ENCODE results near the gene SIL1.

The SIL1 gene

GRCh38 chr5:138975098-138975847, 222.9 kb downstream of the SIL1 start:
- no peak for TF ChIP-seq CTCF (IDR thresholded peaks at IDR 0.05; ENCODE audit: low read depth, low read length, missing control alignments)
- DNase-seq (ENCODE audit: low read depth) = peak; percentile 59
- no peak overlapping the region for H3K4me3 ChIP-seq (ENCODE audit: low read depth, low read length)
- in situ Hi-C loops (cut with HindIII; ENCODE audit: low sequenced_read_pairs) = no loop called here

GRCh38 chr5:138974227-138975063, 223.7 kb downstream of the SIL1 start:
- no peak for TF ChIP-seq CTCF (IDR thresholded peaks at IDR 0.05; ENCODE audit: low read depth, low read length, missing control alignments)
- in situ Hi-C loops (cut with HindIII; ENCODE audit: low sequenced_read_pairs) = no loop called here
- H3K4me3 ChIP-seq (ENCODE audit: low read depth, low read length) = no peak overlapping the region
- DNase-seq (ENCODE audit: low read depth) = peak; percentile 15

GRCh38 chr5:138972836-138973235, 225.3 kb downstream of the SIL1 start:
- in situ Hi-C loops (cut with HindIII; ENCODE audit: low sequenced_read_pairs) = no loop called here
- no peak for TF ChIP-seq CTCF (IDR thresholded peaks at IDR 0.05; ENCODE audit: low read depth, low read length, missing control alignments)
- H3K4me3 ChIP-seq (ENCODE audit: low read depth, low read length) = no peak overlapping the region
- DNase-seq (ENCODE audit: low read depth) = no peak

GRCh38 chr5:138972230-138972629, 225.9 kb downstream of the SIL1 start:
- no peak overlapping the region for H3K4me3 ChIP-seq (ENCODE audit: low read depth, low read length)
- in situ Hi-C loops (cut with HindIII; ENCODE audit: low sequenced_read_pairs) = no loop called here
- DNase-seq (ENCODE audit: low read depth) = no peak
- no peak for TF ChIP-seq CTCF (IDR thresholded peaks at IDR 0.05; ENCODE audit: low read depth, low read length, missing control alignments)

GRCh38 chr5:138969323-138970002, 228.7 kb downstream of the SIL1 start:
- no peak for TF ChIP-seq CTCF (IDR thresholded peaks at IDR 0.05; ENCODE audit: low read depth, low read length, missing control alignments)

GRCh38 chr5:138968601-138969000, 229.6 kb downstream of the SIL1 start:
- H3K4me3 ChIP-seq (ENCODE audit: low read depth, low read length) = no peak overlapping the region
- in situ Hi-C loops (cut with HindIII; ENCODE audit: low sequenced_read_pairs) = no loop called here
- no peak for TF ChIP-seq CTCF (IDR thresholded peaks at IDR 0.05; ENCODE audit: low read depth, low read length, missing control alignments)
- DNase-seq (ENCODE audit: low read depth) = no peak

More at GRCh38 chr5:138969323-138970002, 228.7 kb downstream of the SIL1 start:
- no peak overlapping the region for H3K4me3 ChIP-seq (ENCODE audit: low read depth, low read length)
- no peak for DNase-seq (ENCODE audit: low read depth)
- in situ Hi-C loops (cut with HindIII; ENCODE audit: low sequenced_read_pairs) = no loop called here

All from astrocyte of the cerebellum (primary cell).